GM12873 (cell line): Measurements from ENCODE around the gene TMEM74B.
A peak's percentile ranks its signal among the peaks of the same experiment; 100 is the strongest.

Source experiments
- TF ChIP-seq, protein P1 (sequence below): IDR thresholded peaks from 2 replicates; pipeline ENCODE4 v1.5.1; 2012; ENCODE audit warnings: low read depth, mild to moderate bottlenecking, moderate library complexity, low read length, control low read depth; ENCODE audit not compliant: insufficient read depth; ENCODE audit errors: missing control alignments

The TMEM74B gene

DNA sequence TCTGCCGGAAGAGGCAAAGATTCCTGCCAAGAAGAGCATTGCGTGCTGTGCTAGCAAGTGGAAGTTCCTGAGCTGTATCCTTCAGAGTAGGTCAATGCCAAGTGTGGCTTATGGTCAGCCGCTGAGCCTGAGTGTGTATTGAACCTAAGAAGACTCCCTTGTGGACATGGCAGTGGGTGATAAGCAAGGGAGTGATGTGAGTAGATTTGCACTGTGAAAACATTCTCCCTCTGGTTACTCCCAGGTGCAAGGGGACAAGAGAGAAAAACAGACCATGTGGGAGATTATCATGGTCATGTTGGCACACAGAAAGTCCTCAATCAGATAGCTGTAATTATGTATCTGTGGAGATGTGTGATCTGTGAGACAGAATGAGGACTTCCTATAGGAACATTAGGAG, 6.1 kb upstream of the TMEM74B start:
- TF ChIP-seq, protein P1, sequence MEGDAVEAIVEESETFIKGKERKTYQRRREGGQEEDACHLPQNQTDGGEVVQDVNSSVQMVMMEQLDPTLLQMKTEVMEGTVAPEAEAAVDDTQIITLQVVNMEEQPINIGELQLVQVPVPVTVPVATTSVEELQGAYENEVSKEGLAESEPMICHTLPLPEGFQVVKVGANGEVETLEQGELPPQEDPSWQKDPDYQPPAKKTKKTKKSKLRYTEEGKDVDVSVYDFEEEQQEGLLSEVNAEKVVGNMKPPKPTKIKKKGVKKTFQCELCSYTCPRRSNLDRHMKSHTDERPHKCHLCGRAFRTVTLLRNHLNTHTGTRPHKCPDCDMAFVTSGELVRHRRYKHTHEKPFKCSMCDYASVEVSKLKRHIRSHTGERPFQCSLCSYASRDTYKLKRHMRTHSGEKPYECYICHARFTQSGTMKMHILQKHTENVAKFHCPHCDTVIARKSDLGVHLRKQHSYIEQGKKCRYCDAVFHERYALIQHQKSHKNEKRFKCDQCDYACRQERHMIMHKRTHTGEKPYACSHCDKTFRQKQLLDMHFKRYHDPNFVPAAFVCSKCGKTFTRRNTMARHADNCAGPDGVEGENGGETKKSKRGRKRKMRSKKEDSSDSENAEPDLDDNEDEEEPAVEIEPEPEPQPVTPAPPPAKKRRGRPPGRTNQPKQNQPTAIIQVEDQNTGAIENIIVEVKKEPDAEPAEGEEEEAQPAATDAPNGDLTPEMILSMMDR, result no peak

DNA sequence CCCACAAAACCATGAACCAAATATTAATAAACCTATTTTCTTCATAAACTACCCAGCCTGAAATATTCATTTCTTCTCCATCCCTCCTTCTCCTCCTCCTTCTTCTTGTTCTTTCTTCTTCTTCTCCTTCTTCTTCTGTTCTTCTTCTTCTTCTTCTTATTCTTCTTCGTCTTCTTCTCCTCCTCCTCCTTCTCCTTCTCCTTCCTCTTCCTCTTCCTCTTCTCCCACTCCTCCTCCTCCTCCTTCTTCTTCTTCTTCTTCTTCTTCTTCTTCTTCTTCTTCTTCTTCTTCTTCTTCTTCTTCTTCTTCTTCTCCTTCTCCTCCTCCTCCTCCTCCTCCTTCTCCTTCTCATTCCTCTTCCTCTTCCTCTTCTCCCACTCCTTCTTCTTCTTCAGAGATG, 5.0 kb upstream of the TMEM74B start:
- TF ChIP-seq, protein P1, result no peak

DNA sequence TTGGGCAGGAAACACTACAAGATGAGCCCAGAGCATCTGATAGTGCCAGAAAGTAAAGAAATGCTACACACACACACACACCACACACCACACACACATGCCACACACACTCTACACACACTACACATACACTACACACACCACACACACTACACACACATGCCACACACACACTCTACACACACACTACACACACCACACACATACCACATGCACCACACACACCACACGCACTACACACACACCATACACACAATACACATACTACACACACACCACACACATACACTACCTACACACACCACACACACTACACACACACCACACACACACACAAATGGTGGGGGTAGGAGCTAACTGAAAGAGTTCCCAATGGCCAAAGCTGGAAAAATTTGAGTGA, 3.6 kb upstream of the TMEM74B start:
- TF ChIP-seq, protein P1, result no peak

DNA sequence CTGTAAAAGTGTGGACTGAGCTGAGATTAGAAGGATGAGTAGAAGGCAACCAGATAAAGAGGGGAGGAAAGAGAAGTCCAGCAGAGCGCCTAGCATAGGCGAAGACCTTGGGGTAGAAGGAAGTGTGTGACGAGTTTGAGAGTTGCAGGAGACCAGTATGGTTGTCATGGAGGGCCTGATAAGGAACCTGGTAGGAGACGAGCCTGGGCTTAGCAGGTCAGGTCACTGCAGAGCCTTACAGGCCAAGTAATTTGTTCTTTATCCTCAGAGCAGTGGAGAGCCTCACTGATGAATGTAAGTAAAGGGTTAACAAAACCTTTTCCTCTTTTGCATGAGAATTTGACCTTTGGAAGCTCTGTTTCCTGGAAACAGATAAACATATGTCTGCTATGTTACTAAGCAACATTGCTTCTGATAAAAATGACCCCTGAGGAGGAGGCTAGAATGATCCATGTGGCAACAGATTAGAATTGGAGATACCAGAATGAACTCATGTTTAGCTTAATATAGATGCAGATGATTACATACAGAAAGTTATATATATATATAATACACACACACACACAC, 2.9 kb upstream of the TMEM74B start:
- TF ChIP-seq, protein P1, result no peak

DNA sequence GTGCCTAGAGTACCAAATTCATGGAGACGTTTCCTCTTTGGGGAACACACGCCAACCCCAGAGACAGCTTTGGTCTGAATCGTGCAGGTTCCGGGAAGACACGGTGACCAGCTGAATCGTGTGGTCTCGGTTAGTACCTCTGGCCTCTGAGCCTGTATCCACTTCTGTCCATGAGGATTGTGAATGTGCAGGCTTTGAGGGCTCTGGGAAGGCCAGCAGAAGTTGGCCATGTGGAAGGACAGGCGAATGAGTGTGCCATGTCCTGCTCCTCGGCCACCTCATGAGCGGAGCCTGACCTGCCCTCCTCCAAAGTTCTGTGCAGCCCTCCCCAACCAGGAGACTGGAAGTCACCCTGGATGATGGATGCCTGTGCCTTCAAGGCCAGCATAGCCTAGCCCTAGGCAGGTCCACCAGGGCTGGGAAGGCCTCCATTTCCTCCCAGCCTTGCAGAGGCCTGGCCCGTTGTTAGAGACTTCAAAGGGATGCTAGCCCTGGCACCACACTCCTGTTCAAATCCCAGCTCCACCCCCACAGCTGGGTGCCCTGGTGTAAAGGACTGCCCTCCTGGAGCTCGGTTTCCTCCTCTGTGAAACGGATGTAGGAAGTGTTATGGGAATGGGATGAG, 1.7 kb upstream of the TMEM74B start:
- TF ChIP-seq, protein P1, result no peak

DNA sequence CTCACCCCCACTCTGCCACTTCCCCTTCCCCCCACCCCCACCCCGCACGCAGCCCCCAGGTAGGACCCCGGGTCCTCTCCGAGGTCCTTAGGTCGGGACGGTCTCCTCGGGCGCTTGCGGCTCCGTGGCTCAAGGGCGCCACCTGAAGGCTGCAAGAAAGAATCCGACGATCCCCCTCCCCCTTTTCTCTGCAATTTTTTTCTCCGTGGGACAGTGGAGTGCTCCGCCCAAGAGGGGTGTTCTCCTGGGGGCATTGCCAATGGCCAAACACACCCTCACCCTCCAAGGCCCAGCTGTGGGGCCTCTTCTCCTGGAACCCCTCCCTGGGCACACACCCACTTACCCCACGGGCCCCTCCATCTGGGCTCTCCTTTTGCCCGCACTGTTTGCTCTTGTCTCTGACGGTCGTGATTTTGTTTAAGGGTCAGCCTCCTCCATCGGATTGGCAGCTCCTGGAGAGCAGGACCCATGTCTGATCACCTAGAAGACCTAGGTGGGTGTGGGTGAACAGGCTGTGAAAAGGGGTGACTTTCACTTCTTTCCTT, 1.1 kb upstream of the TMEM74B start:
- TF ChIP-seq, protein P1, result peak; percentile 68

DNA sequence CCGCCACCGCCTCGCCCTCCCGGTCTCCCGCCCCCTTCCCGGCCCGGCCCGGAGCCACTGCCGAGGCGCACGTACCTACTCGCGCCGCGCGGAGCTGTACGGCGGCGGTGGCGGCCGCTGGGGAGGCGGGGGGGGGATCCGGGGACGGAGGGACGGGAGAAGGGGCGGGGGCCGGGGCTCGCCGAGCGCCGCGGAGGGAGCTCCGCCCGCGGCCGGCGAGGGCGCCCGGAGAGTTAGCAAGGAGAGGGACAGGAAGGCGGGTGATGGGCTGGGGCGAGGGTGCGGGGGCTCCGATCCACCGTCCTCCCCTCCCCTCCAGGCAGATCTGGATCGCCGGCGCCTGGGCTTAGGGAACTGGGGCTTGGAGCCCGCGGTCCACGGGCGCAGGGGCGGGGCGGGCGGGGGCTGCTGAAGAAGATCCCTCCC, 548 bp upstream of the TMEM74B start:
- TF ChIP-seq, protein P1, result no peak
